ENCODE results near the gene IQCM.
"Not testable (repeated sequence)": the region's sequence is repeated elsewhere in the genome, so short reads cannot be mapped to it uniquely, and the experiment has no call there.

GRCh38 chr4:149507309-149507708 lies 308.3 kb downstream of the IQCM start:
- TF ChIP-seq FOXK2 (IDR thresholded peaks at IDR 0.05); PKNOX1 (IDR thresholded peaks at IDR 0.05); HDGF (IDR thresholded peaks at IDR 0.05; ENCODE audit: borderline replicate concordance); BHLHE40 (IDR thresholded peaks at IDR 0.05; ENCODE audit: borderline replicate concordance); SP1 (IDR thresholded peaks at IDR 0.05); TARDBP (IDR thresholded peaks at IDR 0.05); ELF4 (IDR thresholded peaks at IDR 0.05); ARNT (IDR thresholded peaks at IDR 0.05); SUZ12 (IDR thresholded peaks at IDR 0.05); L3MBTL2 (conservative IDR thresholded peaks at IDR 0.05): not testable (repeated sequence)
